Umbilical cord (tissue), 2 donors: Measurements from ENCODE around the gene DPH1. TPM values are rescaled to one million over a fixed set of nuclear protein-coding genes. Genes with fewer than 3 reads are reported as not detected.
A peak's percentile ranks its signal among the peaks of the same experiment; 100 is the strongest.

Experiments
- DNase-seq: peaks from one replicate; pipeline ENCODE4 v3.0.0-alpha.2; 2015; ENCODE audit warnings: low spot score
- total RNA-seq: library from RNA; depleted of rRNA; stranded (reverse); fragments of >200 nt; gene quantifications from one replicate; pipeline ENCODE4 v1.2.3, GENCODE V29; 2014; ENCODE audit warnings: low replicate concordance; ENCODE audit not compliant: insufficient read depth

The DPH1 gene
- total RNA-seq, 1 donor from 2014 or later = 13.0 TPM

DNA sequence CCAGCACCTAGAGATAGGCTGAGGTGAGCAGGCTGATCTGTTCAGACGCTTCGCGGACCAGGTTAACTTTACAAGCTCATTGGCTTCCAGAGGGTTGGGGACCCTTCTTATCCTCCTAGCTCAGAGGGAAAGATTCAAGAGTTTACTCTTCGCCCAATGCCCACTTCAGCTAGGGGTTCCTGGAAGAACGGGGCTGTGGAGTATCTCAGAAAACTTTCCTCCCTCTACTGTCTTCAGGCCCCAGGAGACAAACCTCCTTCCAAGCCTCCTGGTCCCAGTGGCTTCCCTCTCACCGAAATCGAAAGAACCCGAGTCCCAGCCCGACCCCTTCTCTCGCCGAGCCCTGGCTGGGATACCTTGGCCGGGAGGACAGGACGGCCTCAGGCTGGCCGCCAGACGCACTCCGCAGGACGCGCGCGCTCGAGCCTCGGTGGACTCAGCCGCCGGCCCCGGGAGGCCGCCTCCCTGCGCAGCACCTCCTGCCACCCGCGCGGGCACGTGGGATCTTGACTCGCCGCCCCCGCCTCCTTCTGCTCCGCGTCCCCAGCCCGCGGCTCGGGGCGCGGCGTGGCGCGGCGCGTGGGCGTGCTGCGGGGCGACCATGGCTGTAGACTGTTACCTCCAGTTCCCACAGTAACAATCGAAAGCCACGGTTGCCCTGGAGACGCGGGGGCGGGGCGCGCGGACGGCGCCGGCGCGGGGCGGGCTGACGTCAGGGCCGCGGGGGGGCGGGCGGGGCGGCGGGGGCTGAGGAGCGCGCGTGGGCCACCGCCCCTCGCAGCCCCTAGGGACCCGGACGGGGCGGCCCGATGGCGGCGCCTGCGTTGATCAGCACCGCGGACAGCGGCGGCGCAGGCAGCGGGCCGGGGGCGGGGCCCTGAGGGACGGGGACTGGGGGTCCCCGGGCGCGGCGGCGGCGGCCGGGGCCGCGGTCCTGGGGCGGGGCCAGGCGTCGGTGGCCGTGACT, 19.7 kb downstream of the DPH1 start:
- DNase-seq = peak; percentile 79

DNA sequence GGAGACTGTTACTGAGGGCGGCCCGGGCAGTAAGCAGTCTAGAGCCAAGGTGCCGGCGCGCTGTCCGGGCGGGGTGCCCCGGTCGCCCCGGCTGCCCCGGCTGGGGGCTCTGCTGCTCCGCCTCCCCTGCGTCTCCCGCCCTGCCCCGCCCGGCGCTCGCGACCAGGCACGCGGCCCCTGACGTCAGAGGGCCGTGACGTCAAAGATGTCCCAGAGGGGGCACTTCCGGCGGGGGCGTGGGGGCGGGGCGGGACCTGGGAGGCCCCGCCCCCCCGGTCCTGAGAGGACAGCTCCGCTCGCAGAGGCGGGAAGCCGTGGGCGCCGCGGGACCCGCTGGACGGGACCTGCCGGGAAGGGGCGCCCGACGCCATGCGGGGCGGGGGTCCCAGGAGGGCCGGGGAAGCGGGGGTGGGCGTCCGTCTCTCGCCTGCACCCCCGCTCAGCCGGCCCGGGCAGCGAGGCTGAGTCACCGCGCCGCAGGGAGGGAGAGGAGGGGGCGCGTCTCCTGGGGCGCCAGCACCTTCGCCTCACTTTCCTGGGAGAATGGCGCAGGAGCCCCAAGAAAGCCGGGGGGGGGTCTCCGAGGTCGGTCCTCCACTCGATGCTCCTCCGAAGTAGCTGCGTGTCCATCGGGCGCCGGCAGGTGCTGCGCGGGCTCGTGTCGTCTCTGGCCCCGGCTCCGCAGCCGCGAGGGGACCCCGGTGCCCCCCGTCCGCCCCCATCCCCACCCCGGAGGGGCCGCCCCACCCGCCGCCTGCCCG, 20.5 kb downstream of the DPH1 start:
- DNase-seq = peak; percentile 47

DNA sequence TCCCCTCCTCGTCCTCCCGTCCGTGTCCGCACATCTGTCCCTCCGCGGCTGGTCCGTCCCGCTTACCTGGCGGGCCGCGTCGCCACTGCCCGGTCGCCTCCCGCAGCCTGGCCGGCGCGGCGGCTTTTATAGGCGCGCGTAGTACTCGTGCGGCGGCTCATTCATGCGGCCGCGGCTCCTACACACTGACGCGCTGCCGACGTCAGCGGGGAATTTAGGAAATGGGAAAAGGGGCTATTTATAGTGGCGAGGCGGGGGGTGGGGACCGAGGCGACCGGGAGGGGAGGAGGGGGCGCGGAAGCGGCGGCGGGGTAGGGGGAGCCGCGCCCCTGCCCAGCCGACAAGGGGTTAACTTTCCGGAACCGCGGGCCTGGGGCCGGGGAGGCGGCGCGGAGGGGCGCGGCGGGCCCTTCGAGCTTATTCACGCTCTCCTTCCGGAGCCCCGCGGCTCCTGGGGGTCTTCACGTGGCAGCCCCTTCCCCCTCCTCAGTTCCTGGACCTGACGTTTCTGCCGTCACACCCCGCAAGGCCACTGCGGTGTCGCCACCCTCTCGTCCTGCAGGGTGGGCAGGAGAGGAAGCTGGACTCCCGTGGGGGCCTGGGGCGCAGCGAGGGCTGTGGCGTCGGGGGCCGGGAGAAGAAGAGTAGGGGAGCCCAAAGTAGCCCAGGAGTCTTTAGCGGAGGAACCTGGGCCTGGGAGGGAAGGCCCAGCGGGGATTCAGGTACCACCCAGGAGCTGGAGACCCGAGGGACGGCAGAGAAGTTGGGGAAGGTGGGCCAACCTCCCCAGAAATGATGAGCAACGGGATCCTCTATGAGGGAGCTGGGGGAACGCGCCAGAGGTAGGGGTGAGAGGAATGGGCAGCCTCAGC, 21.3 kb downstream of the DPH1 start:
- no peak for DNase-seq

DNA sequence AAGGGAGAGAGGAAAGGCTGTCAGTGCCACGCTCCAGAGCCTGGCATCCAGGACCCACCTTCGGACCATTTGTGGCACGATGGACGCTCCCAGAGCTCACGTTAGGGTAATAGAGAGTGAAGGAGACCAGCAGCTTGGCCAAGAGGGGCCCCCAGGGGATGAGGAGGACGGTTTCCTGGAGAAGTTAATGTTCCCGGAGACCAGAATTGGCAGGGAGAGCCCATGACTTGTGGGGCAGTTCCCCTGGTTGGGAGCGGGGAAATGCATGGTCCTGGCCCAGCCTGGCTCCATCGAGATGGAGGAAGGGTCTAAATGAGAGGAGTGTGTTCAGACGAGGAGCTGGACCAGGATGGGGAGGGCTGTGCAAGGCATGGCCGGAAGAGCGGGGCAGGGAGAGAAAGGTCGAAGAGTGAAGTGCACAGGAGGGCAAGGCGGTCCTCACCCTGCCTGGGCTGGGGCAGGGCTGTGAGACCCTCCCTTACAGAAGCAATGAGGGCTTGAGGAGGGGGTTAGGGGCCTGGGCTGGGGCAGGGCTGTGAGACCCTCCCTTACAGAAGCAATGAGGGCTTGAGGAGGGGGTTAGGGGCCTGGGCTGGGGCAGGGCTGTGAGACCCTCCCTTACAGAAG, 22.1 kb downstream of the DPH1 start:
- no peak for DNase-seq

GRCh38 chr17:2053380-2054261, 23.7 kb downstream of the DPH1 start:
- peak; percentile 71 for DNase-seq

- DNase-seq = no peak
Measured at GRCh38 chr17:2054262-2054511, 24.2 kb downstream of the DPH1 start.

DNA sequence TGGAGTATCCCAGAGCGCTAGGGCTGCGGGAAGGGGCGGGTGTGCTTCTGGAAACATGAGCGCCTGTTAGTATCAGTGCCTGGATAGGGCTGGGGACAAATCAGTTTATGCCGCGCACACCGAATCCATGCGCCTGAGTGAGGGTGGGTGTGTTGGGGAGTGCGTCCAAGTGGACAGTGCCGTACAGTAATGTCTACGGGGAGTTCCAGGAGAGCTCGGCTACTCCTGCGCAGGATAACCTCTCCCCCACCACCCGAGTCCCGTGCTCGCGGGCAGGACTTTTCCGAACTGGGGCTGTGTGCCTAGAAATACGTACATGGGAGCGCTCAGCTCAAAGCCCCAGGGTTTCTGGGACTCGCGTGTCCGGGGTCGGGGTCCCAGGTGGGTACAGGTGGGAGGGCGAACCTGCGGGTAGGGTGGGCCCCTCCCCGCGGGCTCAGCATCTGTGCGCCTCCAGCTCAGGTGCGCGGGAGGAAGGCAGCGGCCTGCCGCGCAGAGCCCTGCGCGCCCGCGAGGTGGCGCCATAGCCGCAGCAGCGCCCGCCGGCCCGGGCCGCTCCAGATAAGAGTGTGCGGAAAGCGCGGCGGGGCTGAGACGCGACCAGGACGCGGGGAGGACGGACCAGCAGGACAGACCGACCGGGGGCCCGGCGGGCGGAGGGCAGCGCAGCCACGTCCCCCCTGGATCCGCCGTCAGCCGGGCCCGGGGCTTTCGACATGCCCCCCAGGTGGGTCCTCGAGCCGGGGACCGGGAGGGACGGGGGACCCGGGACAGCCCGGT, 24.7 kb downstream of the DPH1 start, which contains the start of gene HIC1:
HIC1 (plus strand) TSS at position 592 of the 780 bp plus-strand sequence. CDS start 1,588 bp downstream, outside the sequence.
- peak; percentile 74 for DNase-seq

- no peak for DNase-seq
Measured at GRCh38 chr17:2055292-2056205, 25.6 kb downstream of the DPH1 start.

- no peak for DNase-seq
Measured at GRCh38 chr17:2056206-2057174, 26.5 kb downstream of the DPH1 start.

GRCh38 chr17:2057175-2057759, 27.3 kb downstream of the DPH1 start:
- no peak for DNase-seq

DNA sequence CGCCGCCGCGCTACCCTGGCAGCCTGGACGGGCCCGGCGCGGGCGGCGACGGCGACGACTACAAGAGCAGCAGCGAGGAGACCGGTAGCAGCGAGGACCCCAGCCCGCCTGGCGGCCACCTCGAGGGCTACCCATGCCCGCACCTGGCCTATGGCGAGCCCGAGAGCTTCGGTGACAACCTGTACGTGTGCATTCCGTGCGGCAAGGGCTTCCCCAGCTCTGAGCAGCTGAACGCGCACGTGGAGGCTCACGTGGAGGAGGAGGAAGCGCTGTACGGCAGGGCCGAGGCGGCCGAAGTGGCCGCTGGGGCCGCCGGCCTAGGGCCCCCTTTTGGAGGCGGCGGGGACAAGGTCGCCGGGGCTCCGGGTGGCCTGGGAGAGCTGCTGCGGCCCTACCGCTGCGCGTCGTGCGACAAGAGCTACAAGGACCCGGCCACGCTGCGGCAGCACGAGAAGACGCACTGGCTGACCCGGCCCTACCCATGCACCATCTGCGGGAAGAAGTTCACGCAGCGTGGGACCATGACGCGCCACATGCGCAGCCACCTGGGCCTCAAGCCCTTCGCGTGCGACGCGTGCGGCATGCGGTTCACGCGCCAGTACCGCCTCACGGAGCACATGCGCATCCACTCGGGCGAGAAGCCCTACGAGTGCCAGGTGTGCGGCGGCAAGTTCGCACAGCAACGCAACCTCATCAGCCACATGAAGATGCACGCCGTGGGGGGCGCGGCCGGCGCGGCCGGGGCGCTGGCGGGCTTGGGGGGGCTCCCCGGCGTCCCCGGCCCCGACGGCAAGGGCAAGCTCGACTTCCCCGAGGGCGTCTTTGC, 28.0 kb downstream of the DPH1 start:
- no peak for DNase-seq

- DNase-seq = no peak
Measured at GRCh38 chr17:2058586-2059546, 28.9 kb downstream of the DPH1 start.

DNA sequence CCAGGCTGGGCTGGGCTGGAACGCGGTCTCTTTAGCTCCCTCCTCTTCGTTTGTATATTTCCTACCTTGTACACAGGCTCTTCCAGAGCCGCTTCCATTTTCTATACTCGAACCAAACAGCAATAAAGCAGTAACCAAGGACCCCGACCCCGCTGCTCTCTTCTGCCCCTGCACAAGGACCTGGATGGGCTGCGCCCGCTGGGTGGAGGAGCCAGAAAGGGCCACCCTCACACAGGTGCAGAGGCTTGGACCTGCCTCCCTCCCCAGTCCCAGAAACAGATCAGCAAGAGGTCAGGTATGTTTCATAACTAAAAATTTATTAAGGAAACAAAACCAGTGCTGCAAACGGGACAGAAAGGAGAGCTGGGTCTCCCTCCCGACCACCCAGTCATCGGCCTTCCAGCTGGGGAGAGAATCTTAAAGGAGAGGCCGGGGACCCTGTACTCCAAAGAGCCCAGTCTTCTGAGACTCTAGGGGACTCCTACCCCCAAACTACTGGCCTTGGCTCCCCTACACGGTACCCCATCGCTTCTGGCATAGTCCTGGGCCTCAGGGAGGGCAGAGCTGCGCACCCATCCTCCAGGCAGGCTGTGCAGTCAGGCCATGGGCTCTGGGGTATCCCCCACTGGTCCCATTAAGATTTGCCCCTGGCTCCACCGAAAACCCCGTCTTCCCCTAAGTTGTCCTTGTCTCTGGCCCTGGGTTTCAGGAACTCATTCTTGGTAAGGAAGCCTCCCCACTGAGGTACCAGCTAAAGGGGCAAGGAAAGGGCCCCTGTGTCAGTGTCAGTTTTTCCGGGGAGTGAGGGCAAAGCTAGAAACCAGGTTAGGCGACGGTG, 29.8 kb downstream of the DPH1 start:
- DNase-seq = no peak

- no peak for DNase-seq
Measured at GRCh38 chr17:2060385-2060658, 30.4 kb downstream of the DPH1 start.
